Testis (tissue), 2 donors: Measurements from ENCODE around the gene ANKRD13A.

Experiments used
- CTCF ChIP-seq, 3 experiments: fragments of 450-650 bp in 2 of 3; fragments of 200-600 bp in 1 of 3; sonication (generic) in 1 of 3; IDR thresholded peaks; one replicate each; pipeline ENCODE4 v1.5.1; 2016 to 2019; ENCODE audit warnings: antibody characterized with exemption in 3 of 3, mild to moderate bottlenecking in 2 of 3, moderate library complexity in 1 of 3
- POLR2A ChIP-seq: fragments of 450-650 bp; IDR thresholded peaks from one replicate; pipeline ENCODE4 v1.6.1; 2017; ENCODE audit warnings: antibody characterized with exemption, mild to moderate bottlenecking, moderate library complexity

DNA sequence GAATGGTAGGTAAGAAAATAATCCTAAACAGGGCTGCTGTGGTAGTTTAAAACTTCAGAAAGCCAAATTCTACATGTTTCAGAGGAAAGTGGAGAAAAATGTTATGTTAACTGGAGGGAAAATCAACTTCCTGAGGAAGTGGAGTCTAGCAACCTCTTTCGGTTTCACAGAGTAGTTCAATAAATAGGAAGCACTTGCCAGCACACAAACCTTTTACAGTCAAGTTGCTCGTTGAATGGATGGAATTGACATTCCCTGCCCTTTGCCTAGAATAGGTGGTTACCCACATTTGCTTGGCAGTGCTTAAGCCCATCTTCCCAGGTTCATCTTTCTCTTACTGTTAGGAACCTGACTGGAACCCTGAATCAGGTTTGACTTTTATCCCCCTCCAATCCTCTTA is 15.9 kb downstream of the ANKRD13A start:
- TF ChIP-seq POLR2A (no peak), CTCF (IDR thresholded peaks at IDR 0.05) (no peak)
